ENCODE data around the gene IZUMO1. TPM values are rescaled to one million over a fixed set of nuclear protein-coding genes. Genes with fewer than 3 reads are reported as not detected.
"Not testable (repeated sequence)": the region's sequence is repeated elsewhere in the genome, so short reads cannot be mapped to it uniquely, and the experiment has no call there.

IZUMO1 gene
- total RNA-seq, 1 donor from 2014 or later, result 0.52 TPM

DNA sequence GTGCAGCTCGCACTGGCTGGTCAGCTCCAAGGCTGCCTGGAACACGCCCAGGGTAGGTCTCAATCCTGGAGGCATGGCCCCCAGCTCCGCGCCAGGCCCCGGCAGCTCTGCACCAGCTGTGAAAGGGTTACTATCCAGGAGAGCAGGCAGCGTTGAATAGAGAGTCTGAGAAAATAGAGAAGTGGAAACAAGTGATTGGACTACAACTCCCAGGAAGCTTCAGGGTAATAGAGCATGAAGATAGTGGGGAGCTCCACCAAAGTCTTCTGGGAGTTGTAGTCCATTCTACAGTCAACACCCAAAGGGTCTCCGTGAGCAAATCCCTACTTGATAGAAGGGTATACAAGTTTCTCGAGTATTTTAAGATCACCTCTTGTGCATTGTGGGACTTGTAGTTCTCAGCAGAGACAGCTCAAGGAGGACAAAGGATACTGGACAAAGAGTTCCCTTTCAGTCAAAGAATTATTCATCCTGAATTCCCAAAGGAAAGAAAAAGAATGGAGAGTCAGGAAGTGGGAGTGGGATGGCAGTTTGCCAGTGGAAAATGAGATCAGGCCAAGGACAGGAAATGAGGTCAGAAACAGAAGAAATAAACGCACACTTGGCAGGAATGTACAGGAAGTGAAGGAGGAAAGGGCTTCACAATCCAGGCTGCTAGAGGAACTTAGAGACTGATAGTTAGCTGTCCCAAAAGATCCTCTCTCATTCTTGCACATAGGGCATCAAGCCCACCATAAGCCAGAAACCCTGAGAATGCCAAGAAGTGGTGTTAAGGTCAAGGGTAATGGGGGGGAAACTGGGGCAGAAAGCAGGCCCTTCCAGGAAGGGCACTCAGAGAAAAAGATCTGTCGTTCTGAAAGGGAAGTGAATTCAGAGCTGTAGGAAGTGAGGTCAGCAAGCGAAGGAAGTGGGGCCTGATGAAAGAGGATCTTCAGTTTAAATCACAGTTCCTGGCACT lies 21.6 kb downstream of the IZUMO1 start:
- peaks cover 0 to 2% (median 0%) of the 10 kb centered on the region in 3 donors for H3K36me3 ChIP-seq (ENCODE audit: control insufficient read depth in 3 of 3, insufficient read depth in 3 of 3, low read length in 3 of 3)
- H3K4me3 ChIP-seq (ENCODE audit: low read length in 3 of 3), result peak overlapping the region in 1 of 3 donors; percentile 41
- H3K4me1 ChIP-seq (ENCODE audit: control insufficient read depth in 3 of 3, insufficient read depth in 3 of 3, low read length in 3 of 3), result peaks cover 13 to 26% (median 14%) of the 10 kb centered on the region in 3 donors
- no peaks in the 10 kb centered on the region for H3K27me3 ChIP-seq (ENCODE audit: control insufficient read depth in 3 of 3, insufficient read depth in 3 of 3, low read length in 3 of 3)
- H3K9me3 ChIP-seq (ENCODE audit: control insufficient read depth in 3 of 3, low read length in 3 of 3), result no peaks in the 10 kb centered on the region
- peak overlapping the region; percentile 79 for H3K27ac ChIP-seq (ENCODE audit: low read depth, low read length)
- H3K9ac ChIP-seq (ENCODE audit: low read depth in 1 of 3, low read length in 3 of 3), result peak overlapping the region in 1 of 3 donors; percentile 47

DNA sequence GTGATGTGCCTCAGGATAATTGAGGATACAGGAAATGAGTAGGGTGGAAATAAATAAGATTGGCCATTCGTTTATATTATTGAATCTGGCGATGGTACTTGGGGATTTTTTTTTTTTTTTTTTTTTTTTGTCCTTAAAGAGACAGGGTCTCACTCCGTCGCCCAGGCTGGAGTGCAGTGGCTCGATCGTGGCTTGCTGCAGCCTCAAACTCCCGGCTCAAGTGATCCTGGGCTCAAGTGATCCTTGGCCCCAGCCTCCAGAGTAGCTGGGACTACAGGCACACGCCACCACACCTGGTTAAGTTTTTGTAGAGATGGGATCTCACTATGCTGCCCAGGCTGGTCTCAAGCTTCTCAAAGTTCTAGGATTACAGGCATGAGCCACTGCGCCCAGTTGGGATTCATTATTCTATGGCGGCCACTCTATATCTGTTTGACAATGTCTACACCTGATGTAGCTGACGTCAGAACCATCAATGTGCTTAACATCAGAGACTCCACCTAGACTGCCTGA lies 24.5 kb downstream of the IZUMO1 start:
- H3K4me1 ChIP-seq (ENCODE audit: control insufficient read depth in 3 of 3, insufficient read depth in 3 of 3, low read length in 3 of 3), result peaks cover 28 to 48% (median 34%) of the 10 kb centered on the region in 3 donors
- no peak overlapping the region for H3K9ac ChIP-seq (ENCODE audit: low read depth in 1 of 3, low read length in 3 of 3)
- peaks cover 0 to 4% (median 0%) of the 10 kb centered on the region in 3 donors for H3K36me3 ChIP-seq (ENCODE audit: control insufficient read depth in 3 of 3, insufficient read depth in 3 of 3, low read length in 3 of 3)
- H3K4me3 ChIP-seq (ENCODE audit: low read length in 3 of 3), result no peak overlapping the region
- no peak overlapping the region for H3K27ac ChIP-seq (ENCODE audit: low read depth, low read length)
- H3K27me3 ChIP-seq (ENCODE audit: control insufficient read depth in 3 of 3, insufficient read depth in 3 of 3, low read length in 3 of 3), result no peaks in the 10 kb centered on the region
- H3K9me3 ChIP-seq (ENCODE audit: control insufficient read depth in 3 of 3, low read length in 3 of 3), result no peaks in the 10 kb centered on the region

DNA sequence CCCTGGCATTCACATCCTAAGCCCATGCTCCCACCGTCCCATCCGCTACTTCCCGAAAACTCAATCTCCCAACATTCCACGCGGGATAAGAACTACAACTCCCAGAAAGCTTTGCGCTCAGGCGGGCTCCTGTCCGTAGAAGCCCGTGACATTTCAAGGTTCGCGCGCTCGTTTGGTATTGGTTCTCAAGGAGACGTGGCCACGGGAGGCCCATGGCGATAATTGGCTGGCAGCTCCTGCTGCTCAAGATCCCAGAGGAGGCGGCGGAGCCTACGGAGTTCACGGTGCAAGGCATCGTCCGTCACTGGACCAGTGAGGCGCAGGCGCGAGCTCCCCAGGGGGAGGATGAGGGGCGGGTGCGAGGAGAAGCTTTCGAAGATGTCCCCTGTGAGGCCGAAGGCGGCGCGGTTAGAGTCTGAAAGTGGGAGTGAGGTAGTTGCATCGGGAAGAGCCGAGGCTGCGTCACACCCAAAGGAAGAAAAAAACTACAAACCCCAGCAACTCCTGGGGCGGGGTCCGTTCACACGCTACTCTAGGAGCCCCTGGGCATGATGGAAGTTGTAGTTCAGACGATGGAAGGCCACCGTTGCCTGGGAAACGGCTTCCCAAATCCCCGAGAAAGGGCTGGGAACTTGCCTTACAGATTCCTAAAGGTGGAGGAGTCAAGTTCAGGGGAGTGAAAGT lies 26.0 kb downstream of the IZUMO1 start:
- Histone ChIP-seq H3K27me3 (ENCODE audit: control insufficient read depth in 3 of 3, insufficient read depth in 3 of 3, low read length in 3 of 3) (no peaks in the 10 kb centered on the region), H3K4me3 (ENCODE audit: low read length in 3 of 3) (peak overlapping the region; percentile 85 to 88 (median 86)), H3K4me1 (ENCODE audit: control insufficient read depth in 3 of 3, insufficient read depth in 3 of 3, low read length in 3 of 3) (peaks cover 41 to 63% (median 47%) of the 10 kb centered on the region in 3 donors), H3K9me3 (ENCODE audit: control insufficient read depth in 3 of 3, low read length in 3 of 3) (no peaks in the 10 kb centered on the region), H3K27ac (ENCODE audit: low read depth, low read length) (peak overlapping the region; percentile 97), H3K36me3 (ENCODE audit: control insufficient read depth in 3 of 3, insufficient read depth in 3 of 3, low read length in 3 of 3) (peaks cover 0 to 4% (median 0%) of the 10 kb centered on the region in 3 donors), H3K9ac (ENCODE audit: low read depth in 1 of 3, low read length in 3 of 3) (peak overlapping the region; percentile 94 to 99 (median 97))

DNA sequence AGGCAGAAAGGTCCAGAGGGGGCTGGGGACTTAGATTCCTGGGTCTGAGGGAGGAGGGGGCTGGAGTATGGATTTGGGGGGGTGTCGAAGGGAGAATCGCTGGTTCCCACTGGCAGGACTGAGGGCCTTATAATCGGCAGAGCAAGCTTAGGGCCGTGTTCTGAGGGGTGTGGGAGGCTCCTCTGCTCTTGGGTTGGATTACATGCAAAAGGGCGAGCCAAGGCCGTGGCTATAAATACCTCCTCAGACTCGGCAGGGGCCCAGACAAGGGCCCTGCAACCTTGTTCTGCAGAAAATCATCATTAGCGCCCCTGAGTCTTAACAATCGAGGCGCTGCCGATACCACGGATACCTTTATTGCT lies 26.5 kb downstream of the IZUMO1 start:
- Histone ChIP-seq H3K9ac (ENCODE audit: low read depth in 1 of 3, low read length in 3 of 3) (peak overlapping the region; percentile 94 to 99 (median 97)), H3K27me3 (ENCODE audit: control insufficient read depth in 3 of 3, insufficient read depth in 3 of 3, low read length in 3 of 3) (no peaks in the 10 kb centered on the region), H3K36me3 (ENCODE audit: control insufficient read depth in 3 of 3, insufficient read depth in 3 of 3, low read length in 3 of 3) (peaks cover 0 to 6% (median 3%) of the 10 kb centered on the region in 3 donors), H3K4me1 (ENCODE audit: control insufficient read depth in 3 of 3, insufficient read depth in 3 of 3, low read length in 3 of 3) (peaks cover 46 to 66% (median 52%) of the 10 kb centered on the region in 3 donors), H3K9me3 (ENCODE audit: control insufficient read depth in 3 of 3, low read length in 3 of 3) (no peaks in the 10 kb centered on the region), H3K27ac (ENCODE audit: low read depth, low read length) (peak overlapping the region; percentile 97), H3K4me3 (ENCODE audit: low read length in 3 of 3) (peak overlapping the region; percentile 85 to 88 (median 86))

DNA sequence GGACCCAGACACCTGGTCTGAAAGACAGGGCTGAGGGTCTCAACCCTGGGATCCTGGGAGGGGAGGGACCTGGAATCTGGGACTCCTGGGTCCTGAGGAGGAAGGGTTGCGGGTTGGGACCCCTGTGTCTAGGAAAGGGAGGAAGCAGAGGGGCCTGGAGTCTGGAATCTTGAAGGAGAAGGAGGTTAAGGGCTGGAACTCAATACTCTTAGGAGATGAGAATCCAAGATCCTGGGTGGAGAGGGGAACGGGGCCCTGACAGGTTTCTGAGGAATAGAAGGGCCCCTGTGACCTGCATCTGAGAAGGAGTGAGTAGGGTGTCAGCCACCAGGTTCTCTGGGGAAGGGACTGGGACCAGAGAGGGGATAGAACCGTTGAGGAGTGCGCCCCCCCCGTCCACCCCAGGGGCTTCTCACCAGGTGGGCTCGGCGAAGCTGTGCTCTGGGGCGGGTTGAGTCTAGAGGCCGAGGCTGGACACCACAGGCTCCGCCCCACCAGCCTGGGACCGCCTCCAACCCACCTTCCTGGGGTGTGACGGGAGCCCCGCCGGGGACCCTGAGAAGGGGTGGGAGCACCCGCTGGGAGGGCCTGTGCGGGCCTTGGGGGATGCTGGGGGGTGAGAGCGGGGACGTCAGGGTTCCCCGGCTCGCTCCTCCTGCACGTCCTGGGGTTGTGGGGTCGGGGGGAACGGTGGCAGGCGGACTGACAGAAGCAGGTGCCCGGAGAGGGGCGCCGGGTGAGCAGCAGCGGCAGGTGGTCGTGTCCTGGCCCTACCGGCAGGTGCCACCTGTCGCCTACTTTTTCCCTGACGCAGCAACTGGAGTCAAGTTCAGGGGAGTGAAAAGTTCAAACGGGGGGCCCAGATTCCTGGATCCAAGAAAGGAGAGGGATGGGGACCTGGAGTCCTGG lies 27.2 kb downstream of the IZUMO1 start, which contains the start of gene MAMSTR:
MAMSTR (minus strand) TSS at position 463 of the 909 bp plus-strand sequence. CDS start 694 bp downstream, outside the sequence.
- Histone ChIP-seq H3K4me3 (ENCODE audit: low read length in 3 of 3) (peak within 1 kb of the TSS; percentile 85 to 88 (median 86)), H3K36me3 (ENCODE audit: control insufficient read depth in 3 of 3, insufficient read depth in 3 of 3, low read length in 3 of 3) (peaks cover 0 to 5% (median 4%) of the 10 kb centered on the region in 3 donors), H3K9ac (ENCODE audit: low read depth in 1 of 3, low read length in 3 of 3) (peak within 1 kb of the TSS; percentile 94 to 99 (median 97)), H3K27ac (ENCODE audit: low read depth, low read length) (peak within 1 kb of the TSS; percentile 97), H3K9me3 (ENCODE audit: control insufficient read depth in 3 of 3, low read length in 3 of 3) (no peaks in the 10 kb centered on the region), H3K27me3 (ENCODE audit: control insufficient read depth in 3 of 3, insufficient read depth in 3 of 3, low read length in 3 of 3) (no peaks in the 10 kb centered on the region), H3K4me1 (ENCODE audit: control insufficient read depth in 3 of 3, insufficient read depth in 3 of 3, low read length in 3 of 3) (peaks cover 50 to 68% (median 56%) of the 10 kb centered on the region in 3 donors)

DNA sequence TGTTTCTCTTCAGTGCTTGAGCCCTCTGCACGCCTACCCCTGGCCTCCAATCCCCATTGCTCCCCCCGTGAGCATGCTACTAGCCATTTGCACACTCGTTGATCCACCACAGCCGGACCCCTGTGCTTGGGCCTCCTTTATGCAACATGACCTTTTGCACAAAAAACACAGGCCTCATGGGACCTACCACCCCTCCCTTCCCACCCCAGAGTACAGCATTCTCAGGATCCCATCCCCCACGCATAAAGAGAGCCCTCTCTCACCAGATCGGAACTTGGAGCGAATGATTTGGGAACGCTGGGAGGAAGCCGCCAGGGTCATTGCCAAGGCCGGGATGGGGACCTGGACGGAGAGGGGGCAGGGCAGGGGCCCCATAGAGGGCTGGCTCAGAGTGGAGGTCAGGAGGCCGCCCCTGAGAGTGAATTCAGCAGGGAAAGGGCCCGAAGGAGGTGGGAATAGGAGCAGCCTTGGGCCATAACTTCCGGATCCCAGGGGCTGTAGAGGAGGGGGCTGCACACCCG lies 27.9 kb downstream of the IZUMO1 start:
- no peaks in the 10 kb centered on the region for H3K9me3 ChIP-seq (ENCODE audit: control insufficient read depth in 3 of 3, low read length in 3 of 3)
- H3K4me1 ChIP-seq (ENCODE audit: control insufficient read depth in 3 of 3, insufficient read depth in 3 of 3, low read length in 3 of 3), result peaks cover 46 to 66% (median 54%) of the 10 kb centered on the region in 3 donors
- peaks cover 0 to 5% (median 4%) of the 10 kb centered on the region in 3 donors for H3K36me3 ChIP-seq (ENCODE audit: control insufficient read depth in 3 of 3, insufficient read depth in 3 of 3, low read length in 3 of 3)
- peak overlapping the region; percentile 97 for H3K27ac ChIP-seq (ENCODE audit: low read depth, low read length)
- H3K4me3 ChIP-seq (ENCODE audit: low read length in 3 of 3), result peak overlapping the region; percentile 85 to 88 (median 86)
- H3K9ac ChIP-seq (ENCODE audit: low read depth in 1 of 3, low read length in 3 of 3), result peak overlapping the region; percentile 94 to 99 (median 97)
- H3K27me3 ChIP-seq (ENCODE audit: control insufficient read depth in 3 of 3, insufficient read depth in 3 of 3, low read length in 3 of 3), result no peaks in the 10 kb centered on the region

DNA sequence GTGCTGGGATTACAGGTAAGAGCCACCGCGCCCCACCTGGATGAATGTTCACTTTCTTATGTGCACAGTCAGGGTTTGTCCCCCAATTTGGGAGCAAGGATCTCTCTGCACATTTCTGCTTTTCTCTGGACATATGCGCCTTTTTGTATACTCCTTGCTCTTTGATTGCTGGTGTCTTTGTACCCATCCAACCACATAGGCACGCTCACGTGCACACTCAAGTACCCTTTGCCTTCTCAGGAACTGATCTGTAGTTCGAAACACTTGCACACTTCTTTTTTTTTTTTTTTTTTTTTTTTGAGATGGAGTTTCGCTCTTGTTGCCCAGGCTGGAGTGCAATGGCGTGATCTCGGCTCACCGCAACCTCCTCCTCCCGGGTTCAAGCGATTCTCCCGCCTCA lies 28.6 kb downstream of the IZUMO1 start:
- not testable (repeated sequence) for H3K27me3 ChIP-seq (ENCODE audit: control insufficient read depth in 3 of 3, insufficient read depth in 3 of 3, low read length in 3 of 3); H3K36me3 ChIP-seq (ENCODE audit: control insufficient read depth in 3 of 3, insufficient read depth in 3 of 3, low read length in 3 of 3); H3K9me3 ChIP-seq (ENCODE audit: control insufficient read depth in 3 of 3, low read length in 3 of 3)
- Histone ChIP-seq H3K4me3 (ENCODE audit: low read length in 3 of 3) (peak overlapping the region; percentile 85 to 88 (median 86)), H3K27ac (ENCODE audit: low read depth, low read length) (peak overlapping the region; percentile 97), H3K9ac (ENCODE audit: low read depth in 1 of 3, low read length in 3 of 3) (peak overlapping the region; percentile 32 to 99 (median 97)), H3K4me1 (ENCODE audit: control insufficient read depth in 3 of 3, insufficient read depth in 3 of 3, low read length in 3 of 3) (peaks cover 51 to 72% (median 55%) of the 10 kb centered on the region in 3 donors)

DNA sequence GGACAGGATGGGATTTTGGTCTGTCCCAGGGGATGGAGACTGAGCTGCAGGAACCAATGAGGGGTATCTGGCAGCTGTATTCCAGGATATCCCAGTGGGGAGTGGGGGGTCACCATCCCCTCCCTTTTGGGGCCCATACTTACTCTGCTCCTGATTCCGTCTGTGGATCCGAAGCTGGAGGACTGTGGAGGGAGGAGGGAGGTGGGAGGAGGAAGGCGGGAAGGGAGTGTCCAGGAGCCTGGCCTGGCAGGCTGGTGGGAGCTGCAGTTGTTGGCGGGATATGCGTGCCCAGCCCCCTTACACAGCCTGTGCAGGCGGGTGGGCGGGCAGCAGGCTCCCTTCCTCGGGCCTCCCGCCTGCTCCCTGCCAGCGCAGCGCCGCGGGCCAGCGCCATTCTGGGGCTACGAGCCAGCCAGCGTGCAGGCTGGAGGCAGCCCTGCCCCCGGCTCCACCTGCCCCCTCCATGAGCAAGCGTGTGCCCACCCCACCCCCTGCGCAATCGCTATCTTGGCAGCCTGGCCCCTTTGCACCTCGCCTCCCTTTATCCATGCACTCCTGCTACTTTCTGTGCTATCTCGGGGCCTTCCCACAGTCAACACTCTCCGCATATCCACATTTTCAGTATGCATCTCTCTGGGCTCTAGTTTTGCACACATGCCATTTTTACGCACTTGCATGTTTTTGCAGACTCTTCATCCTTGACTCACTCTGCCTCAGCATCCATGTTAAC lies 30.0 kb downstream of the IZUMO1 start:
- peaks cover 4 to 13% (median 11%) of the 10 kb centered on the region in 3 donors for H3K36me3 ChIP-seq (ENCODE audit: control insufficient read depth in 3 of 3, insufficient read depth in 3 of 3, low read length in 3 of 3)
- H3K9ac ChIP-seq (ENCODE audit: low read depth in 1 of 3, low read length in 3 of 3), result peak overlapping the region in 2 of 3 donors; percentile 40 to 76
- peaks cover 51 to 75% (median 58%) of the 10 kb centered on the region in 3 donors for H3K4me1 ChIP-seq (ENCODE audit: control insufficient read depth in 3 of 3, insufficient read depth in 3 of 3, low read length in 3 of 3)
- peak overlapping the region; percentile 67 to 72 (median 72) for H3K4me3 ChIP-seq (ENCODE audit: low read length in 3 of 3)
- H3K9me3 ChIP-seq (ENCODE audit: control insufficient read depth in 3 of 3, low read length in 3 of 3), result no peaks in the 10 kb centered on the region
- peak overlapping the region; percentile 80 for H3K27ac ChIP-seq (ENCODE audit: low read depth, low read length)
- no peaks in the 10 kb centered on the region for H3K27me3 ChIP-seq (ENCODE audit: control insufficient read depth in 3 of 3, insufficient read depth in 3 of 3, low read length in 3 of 3)

Data from skeletal muscle tissue (tissue), 4 donors.